Stomach (tissue), 4 donors: Measurements from ENCODE around the gene ARF1.

ENCODE experiments used
- CTCF ChIP-seq, 7 experiments: fragments of 450-650 bp in 4 of 7; fragments of 200-600 bp in 3 of 7; sonication (generic) in 3 of 7; IDR thresholded peaks; one replicate each; pipeline ENCODE4 v1.5.1; 2016 to 2019; ENCODE audit warnings: antibody characterized with exemption in 7 of 7, control low read depth in 2 of 7, mild to moderate bottlenecking in 1 of 7
- EP300 ChIP-seq: sonication (generic); formaldehyde crosslinking; IDR thresholded peaks from one replicate; pipeline ENCODE4 v1.6.1; 2017; ENCODE audit warnings: antibody characterized with exemption
- POLR2A ChIP-seq, 4 donors: fragments of 450-650 bp; IDR thresholded peaks; one replicate each; pipeline ENCODE4 v1.6.1; 2016; ENCODE audit warnings: antibody characterized with exemption in 4 of 4, control low read depth in 2 of 4, mild to moderate bottlenecking in 1 of 4, moderate library complexity in 1 of 4
- POLR2AphosphoS5 ChIP-seq, 3 donors: sonication (generic); formaldehyde crosslinking; IDR thresholded peaks; one replicate each; pipeline ENCODE4 v1.6.1; 2016; ENCODE audit warnings: antibody characterized with exemption in 3 of 3

GRCh38 chr1:228066891-228067654 is 15.4 kb upstream of the ARF1 start:
- TF ChIP-seq CTCF (IDR thresholded peaks at IDR 0.05) (no peak), POLR2A (IDR thresholded peaks at IDR 0.05) (no peak), POLR2AphosphoS5 (IDR thresholded peaks at IDR 0.05) (no peak), EP300 (no peak)
